Stomach (tissue), 9 donors: ENCODE results near the gene ATXN2. TPM values are rescaled to one million over a fixed set of nuclear protein-coding genes. Genes with fewer than 3 reads are reported as not detected.
"Not testable (repeated sequence)": the region's sequence is repeated elsewhere in the genome, so short reads cannot be mapped to it uniquely, and the experiment has no call there.

Experiments
- DNase-seq, 2 donors: peaks; one replicate each; pipeline versions ENCODE4 v3.0.0 to v3.0.0-alpha.2; 2013 to 2019
- H3K27ac ChIP-seq, 5 donors: fragments of 200-600 bp in 4 of 5; sonication (generic) in 4 of 5; one replicate each; pipeline ENCODE4 v1.5.1; 2013 to 2019; ENCODE audit warnings: mild to moderate bottlenecking in 1 of 5, moderate library complexity in 1 of 5
- H3K27me3 ChIP-seq, 3 donors: fragments of 200-600 bp; sonication (generic); one replicate each; pipeline ENCODE4 v1.5.1; 2017 to 2019; ENCODE audit warnings: mixed run types in 1 of 3
- H3K36me3 ChIP-seq, 4 donors: fragments of 200-600 bp; sonication (generic); 1 replicate in 3 of 4; 2 replicates in 1 of 4; pipeline ENCODE4 v1.5.1; 2016 to 2019
- H3K4me1 ChIP-seq, 4 donors: fragments of 200-600 bp; sonication (generic); one replicate each; pipeline ENCODE4 v1.5.1; 2016 to 2019
- H3K4me3 ChIP-seq, 4 donors: fragments of 200-600 bp; sonication (generic) in 3 of 4; one replicate each; pipeline ENCODE4 v1.5.1; 2016 to 2019; ENCODE audit warnings: mild to moderate bottlenecking in 1 of 4
- H3K9me3 ChIP-seq, 4 donors: fragments of 200-600 bp; sonication (generic); one replicate each; pipeline ENCODE4 v1.5.1; 2016 to 2019
- CTCF ChIP-seq, 7 experiments: fragments of 450-650 bp in 4 of 7; fragments of 200-600 bp in 3 of 7; sonication (generic) in 3 of 7; IDR thresholded peaks; one replicate each; pipeline ENCODE4 v1.5.1; 2016 to 2019; ENCODE audit warnings: antibody characterized with exemption in 7 of 7, control low read depth in 2 of 7, mild to moderate bottlenecking in 1 of 7
- EP300 ChIP-seq: sonication (generic); formaldehyde crosslinking; IDR thresholded peaks from one replicate; pipeline ENCODE4 v1.6.1; 2017; ENCODE audit warnings: antibody characterized with exemption
- POLR2A ChIP-seq, 4 donors: fragments of 450-650 bp; IDR thresholded peaks; one replicate each; pipeline ENCODE4 v1.6.1; 2016; ENCODE audit warnings: antibody characterized with exemption in 4 of 4, control low read depth in 2 of 4, mild to moderate bottlenecking in 1 of 4, moderate library complexity in 1 of 4
- POLR2AphosphoS5 ChIP-seq, 3 donors: sonication (generic); formaldehyde crosslinking; IDR thresholded peaks; one replicate each; pipeline ENCODE4 v1.6.1; 2016; ENCODE audit warnings: antibody characterized with exemption in 3 of 3
- WGBS, 5 donors: extraction: QIAGEN DNeasy Blood & Tissue Kit in 3 of 5; methylation state at CpG; one replicate each; pipeline versions ENCODE4 v1.1.5 to v1.1.7; 2013 to 2018; 5-methylcytosine and 5-hydroxymethylcytosine counted together
- intact Hi-C: fragments of 100-400 bp; cut with DNase I; formaldehyde crosslinking; loops from one replicate; pipeline ENCODE4 v1.15.1; 2023; ENCODE audit warnings: low total_unique reads
- polyA plus RNA-seq, 3 donors: library from polyadenylated mRNA; stranded (reverse); fragments of 200-250 nt; gene quantifications; one replicate each; pipeline ENCODE4 v1.2.3, GENCODE V29; 2013
- total RNA-seq, 5 donors: library from RNA; depleted of rRNA; stranded (reverse); fragments of >200 nt; gene quantifications; one replicate each; pipeline versions ENCODE4 v1.1.0 to v1.2.3, GENCODE V29; 2014 to 2016
- donor health status: healthy with polysubstance abuse.
- donor health status: Bipolar disorder and iron deficiency.
- donor health status: healthy.

The ATXN2 gene
- total and polyA plus RNA-seq, 8 donors: 11.1 to 131 (median 61.2) TPM

- peak; percentile 65 to 83 for DNase-seq
- intact Hi-C loops: no loop called here
- 4 to 5% (median 4%) methylated on average over 30 to 33 of the region's 33 CpGs for WGBS, 5 donors
- Histone ChIP-seq H3K4me3 (peak overlapping the region; percentile 88 to 99 (median 95)), H3K4me1 (peaks cover 16 to 61% (median 41%) of the 10 kb centered on the region in 4 donors), H3K36me3 (no peaks in the 10 kb centered on the region), H3K27ac (peak overlapping the region; percentile 94 to 100 (median 97)), H3K27me3 (no peaks in the 10 kb centered on the region), H3K9me3 (no peaks in the 10 kb centered on the region)
- TF ChIP-seq EP300 (no peak), POLR2AphosphoS5 (IDR thresholded peaks at IDR 0.05) (peak; percentile 24 to 44 (median 31)), CTCF (IDR thresholded peaks at IDR 0.05) (no peak)
These were observed 1.9 kb downstream of the ATXN2 start for GRCh38 chr12:111596985-111597830.

- H3K4me3 ChIP-seq, H3K9me3 ChIP-seq, DNase-seq, intact Hi-C loops, H3K27me3 ChIP-seq, H3K36me3 ChIP-seq: not testable (repeated sequence)
- H3K27ac ChIP-seq: peak overlapping the region in 2 of 5 donors; percentile 50 to 97
- WGBS, 5 donors: 78 to 84% (median 80%) methylated on average over 15 of the region's 15 CpGs
- H3K4me1 ChIP-seq: peaks cover 16 to 74% (median 48%) of the 10 kb centered on the region in 4 donors
These were observed 3.7 kb downstream of the ATXN2 start for GRCh38 chr12:111595341-111595835.

- WGBS, 5 donors: 88 to 96% (median 91%) methylated on average over 6 of the region's 6 CpGs
- H3K9me3 ChIP-seq, H3K27me3 ChIP-seq, H3K27ac ChIP-seq, H3K36me3 ChIP-seq, intact Hi-C loops, DNase-seq, H3K4me3 ChIP-seq: not testable (repeated sequence)
- peaks cover 8 to 93% (median 39%) of the 10 kb centered on the region in 4 donors for H3K4me1 ChIP-seq
These were observed 7.6 kb downstream of the ATXN2 start for GRCh38 chr12:111591399-111592010.

GRCh38 chr12:111590552-111590951 lies 8.6 kb downstream of the ATXN2 start:
- intact Hi-C loops: no loop called here
- DNase-seq: no peak
- H3K36me3 ChIP-seq: peaks cover 0 to 5% (median 0%) of the 10 kb centered on the region in 4 donors
- WGBS, 5 donors: 86 to 91% (median 88%) methylated on average over 6 of the region's 6 CpGs
- no peaks in the 10 kb centered on the region for H3K27me3 ChIP-seq
- TF ChIP-seq POLR2A (IDR thresholded peaks at IDR 0.05) (no peak), POLR2AphosphoS5 (IDR thresholded peaks at IDR 0.05) (no peak)
- no peak overlapping the region for H3K27ac ChIP-seq
- no peak overlapping the region for H3K4me3 ChIP-seq
- H3K9me3 ChIP-seq: no peaks in the 10 kb centered on the region
- H3K4me1 ChIP-seq: peaks cover 0 to 91% (median 36%) of the 10 kb centered on the region in 4 donors

- H3K9me3 ChIP-seq: no peaks in the 10 kb centered on the region
- peaks cover 0 to 89% (median 35%) of the 10 kb centered on the region in 4 donors for H3K4me1 ChIP-seq
- H3K4me3 ChIP-seq: no peak overlapping the region
- no peak for DNase-seq
- H3K27ac ChIP-seq: no peak overlapping the region
- no peak for TF ChIP-seq CTCF (IDR thresholded peaks at IDR 0.05)
- no peak for TF ChIP-seq EP300
- no peak for TF ChIP-seq POLR2AphosphoS5 (IDR thresholded peaks at IDR 0.05)
- no peak for TF ChIP-seq POLR2A (IDR thresholded peaks at IDR 0.05)
- peaks cover 0 to 5% (median 0%) of the 10 kb centered on the region in 4 donors for H3K36me3 ChIP-seq
- intact Hi-C loops: no loop called here
- WGBS, 5 donors: 93 to 98% (median 97%) methylated on average over 9 of the region's 9 CpGs
- no peaks in the 10 kb centered on the region for H3K27me3 ChIP-seq
These were observed 9.5 kb downstream of the ATXN2 start for GRCh38 chr12:111589601-111590000.
